ENCODE measurements around the gene AKAP10. TPM values are rescaled to one million over a fixed set of nuclear protein-coding genes. Genes with fewer than 3 reads are reported as not detected.

Gene AKAP10
- total RNA-seq, 4 donors from 2014 or later = 16.9 to 26.7 (median 21.3) TPM

DNA sequence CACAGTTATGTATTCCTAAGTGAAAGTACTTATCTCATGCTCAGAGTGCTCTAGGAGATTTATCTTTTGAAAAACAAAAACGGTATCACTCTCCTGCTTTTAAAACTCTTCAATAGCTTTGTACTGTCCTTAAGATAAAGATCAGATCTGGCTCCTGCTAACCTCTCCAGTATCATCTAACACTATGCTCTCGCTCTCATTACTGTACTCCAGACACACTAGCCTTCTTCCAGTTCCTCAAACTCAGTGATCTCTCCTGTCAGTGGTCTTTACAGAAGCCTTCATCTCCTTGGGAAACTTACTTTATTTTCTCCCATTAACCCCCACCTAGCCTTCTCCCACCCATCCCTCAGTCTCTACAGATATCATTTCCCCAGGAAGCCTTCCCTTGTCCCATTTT, 120.0 kb downstream of the AKAP10 start:
- Histone ChIP-seq H3K27me3 (no peaks in the 10 kb centered on the region), H3K4me1 (no peaks in the 10 kb centered on the region), H3K4me3 (no peak overlapping the region), H3K9me3 (no peaks in the 10 kb centered on the region), H3K36me3 (peaks cover 50% of the 10 kb centered on the region), H3K27ac (no peak overlapping the region)
- WGBS = 73% methylated on average over 2 of the region's 2 CpGs
- DNase-seq (ENCODE audit: low spot score in 2 of 2) = no peak
- TF ChIP-seq POLR2A (IDR thresholded peaks at IDR 0.05) (no peak), POLR2AphosphoS5 (IDR thresholded peaks at IDR 0.05) (no peak), EP300 (IDR thresholded peaks at IDR 0.05) (no peak)
- TF ChIP-seq, protein P1, sequence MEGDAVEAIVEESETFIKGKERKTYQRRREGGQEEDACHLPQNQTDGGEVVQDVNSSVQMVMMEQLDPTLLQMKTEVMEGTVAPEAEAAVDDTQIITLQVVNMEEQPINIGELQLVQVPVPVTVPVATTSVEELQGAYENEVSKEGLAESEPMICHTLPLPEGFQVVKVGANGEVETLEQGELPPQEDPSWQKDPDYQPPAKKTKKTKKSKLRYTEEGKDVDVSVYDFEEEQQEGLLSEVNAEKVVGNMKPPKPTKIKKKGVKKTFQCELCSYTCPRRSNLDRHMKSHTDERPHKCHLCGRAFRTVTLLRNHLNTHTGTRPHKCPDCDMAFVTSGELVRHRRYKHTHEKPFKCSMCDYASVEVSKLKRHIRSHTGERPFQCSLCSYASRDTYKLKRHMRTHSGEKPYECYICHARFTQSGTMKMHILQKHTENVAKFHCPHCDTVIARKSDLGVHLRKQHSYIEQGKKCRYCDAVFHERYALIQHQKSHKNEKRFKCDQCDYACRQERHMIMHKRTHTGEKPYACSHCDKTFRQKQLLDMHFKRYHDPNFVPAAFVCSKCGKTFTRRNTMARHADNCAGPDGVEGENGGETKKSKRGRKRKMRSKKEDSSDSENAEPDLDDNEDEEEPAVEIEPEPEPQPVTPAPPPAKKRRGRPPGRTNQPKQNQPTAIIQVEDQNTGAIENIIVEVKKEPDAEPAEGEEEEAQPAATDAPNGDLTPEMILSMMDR (IDR thresholded peaks at IDR 0.05) = no peak

Other genes with a start within 250 kb of the AKAP10 start
- gene ALDH3A1, start 229.5 kb downstream of the AKAP10 start, total RNA-seq = 100 to 1,000 TPM in 2 of 4 donors, 10 to 100 TPM in 2; 41.7 to 128 (median 83.9) TPM
- 10 to 100 TPM; 14.1 to 34.0 (median 19.2) TPM for gene ULK2, start 109.9 kb downstream of the AKAP10 start, total RNA-seq
- 10 to 100 TPM; 12.2 to 18.1 (median 16.4) TPM for gene SPECC1, start 31.5 kb upstream of the AKAP10 start, total RNA-seq

Measured in suprapubic skin (tissue), 4 donors.